ENCODE results near the gene LRRC1. TPM values are rescaled to one million over a fixed set of nuclear protein-coding genes. Genes with fewer than 3 reads are reported as not detected.
A peak's percentile ranks its signal among the peaks of the same experiment; 100 is the strongest.

LRRC1 gene
- total RNA-seq, 4 donors from 2014 or later = 41.7 to 52.4 (median 48.4) TPM

- no peaks in the 10 kb centered on the region for H3K27me3 ChIP-seq
- WGBS, 2 donors = 10 to 13% methylated on average over 1 of the region's 1 CpG
- intact Hi-C loops (cut with DNase I) = no loop called here
- no peaks in the 10 kb centered on the region for H3K9me3 ChIP-seq
- DNase-seq = no peak
- H3K27ac ChIP-seq = no peak overlapping the region
- H3K4me1 ChIP-seq = peaks cover 17 to 23% of the 10 kb centered on the region in 2 donors
- H3K4me3 ChIP-seq (replicated peaks in 1 of 3) = no peak overlapping the region
- peaks cover 0 to 3% of the 10 kb centered on the region in 2 donors for H3K36me3 ChIP-seq
- TF ChIP-seq POLR2A (IDR thresholded peaks at IDR 0.05) = no peak
- TF ChIP-seq, protein P1, sequence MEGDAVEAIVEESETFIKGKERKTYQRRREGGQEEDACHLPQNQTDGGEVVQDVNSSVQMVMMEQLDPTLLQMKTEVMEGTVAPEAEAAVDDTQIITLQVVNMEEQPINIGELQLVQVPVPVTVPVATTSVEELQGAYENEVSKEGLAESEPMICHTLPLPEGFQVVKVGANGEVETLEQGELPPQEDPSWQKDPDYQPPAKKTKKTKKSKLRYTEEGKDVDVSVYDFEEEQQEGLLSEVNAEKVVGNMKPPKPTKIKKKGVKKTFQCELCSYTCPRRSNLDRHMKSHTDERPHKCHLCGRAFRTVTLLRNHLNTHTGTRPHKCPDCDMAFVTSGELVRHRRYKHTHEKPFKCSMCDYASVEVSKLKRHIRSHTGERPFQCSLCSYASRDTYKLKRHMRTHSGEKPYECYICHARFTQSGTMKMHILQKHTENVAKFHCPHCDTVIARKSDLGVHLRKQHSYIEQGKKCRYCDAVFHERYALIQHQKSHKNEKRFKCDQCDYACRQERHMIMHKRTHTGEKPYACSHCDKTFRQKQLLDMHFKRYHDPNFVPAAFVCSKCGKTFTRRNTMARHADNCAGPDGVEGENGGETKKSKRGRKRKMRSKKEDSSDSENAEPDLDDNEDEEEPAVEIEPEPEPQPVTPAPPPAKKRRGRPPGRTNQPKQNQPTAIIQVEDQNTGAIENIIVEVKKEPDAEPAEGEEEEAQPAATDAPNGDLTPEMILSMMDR (IDR thresholded peaks at IDR 0.05) = no peak
Measured at GRCh38 chr6:53917464-53917842, 122.6 kb downstream of the LRRC1 start.

- H3K4me1 ChIP-seq = peaks cover 25 to 37% of the 10 kb centered on the region in 2 donors
- no peak overlapping the region for H3K27ac ChIP-seq
- no peak for DNase-seq
- no peaks in the 10 kb centered on the region for H3K9me3 ChIP-seq
- peaks cover 0 to 3% of the 10 kb centered on the region in 2 donors for H3K36me3 ChIP-seq
- H3K27me3 ChIP-seq = no peaks in the 10 kb centered on the region
- 92 to 93% methylated on average over 3 of the region's 3 CpGs for WGBS, 2 donors
- no peak overlapping the region for H3K4me3 ChIP-seq (replicated peaks in 1 of 3)
- TF ChIP-seq, protein P1 (IDR thresholded peaks at IDR 0.05) = no peak
- TF ChIP-seq POLR2A (IDR thresholded peaks at IDR 0.05) = no peak
- intact Hi-C loops (cut with DNase I) = no loop called here
Measured at GRCh38 chr6:53918854-53919510, 124.2 kb downstream of the LRRC1 start.

DNA sequence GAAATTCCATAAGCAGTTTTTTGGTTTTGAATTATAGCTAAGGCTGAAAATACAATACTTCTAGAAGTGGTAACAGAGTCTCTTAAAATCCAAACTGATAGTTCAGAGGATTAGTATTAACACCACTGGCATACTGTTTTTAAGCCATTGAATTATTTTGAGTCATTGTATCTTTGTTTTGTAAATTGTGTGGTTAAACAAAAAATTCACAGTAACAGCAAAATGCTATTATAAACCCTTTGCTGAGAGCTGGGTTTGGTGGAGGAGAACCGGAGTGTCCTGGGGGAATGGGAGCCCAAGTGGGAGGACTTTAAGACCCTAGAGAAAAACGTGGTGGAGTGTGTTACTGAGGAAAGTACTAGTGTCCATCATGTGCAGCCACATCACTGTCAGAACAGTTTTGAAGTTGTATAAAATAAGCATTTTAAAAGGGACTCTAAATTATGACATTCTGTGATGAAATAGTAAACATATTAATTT, 125.1 kb downstream of the LRRC1 start:
- H3K27me3 ChIP-seq = no peaks in the 10 kb centered on the region
- peaks cover 34 to 46% of the 10 kb centered on the region in 2 donors for H3K4me1 ChIP-seq
- intact Hi-C loops (cut with DNase I) = no loop called here
- DNase-seq = no peak
- TF ChIP-seq POLR2A (IDR thresholded peaks at IDR 0.05) = no peak
- TF ChIP-seq, protein P1 (IDR thresholded peaks at IDR 0.05) = no peak
- no peaks in the 10 kb centered on the region for H3K9me3 ChIP-seq
- no peaks in the 10 kb centered on the region for H3K36me3 ChIP-seq
- no peak overlapping the region for H3K4me3 ChIP-seq (replicated peaks in 1 of 3)
- WGBS, 2 donors = 72 to 84% methylated on average over 2 of the region's 2 CpGs
- peak overlapping the region in 1 of 3 donors; percentile 85 for H3K27ac ChIP-seq

DNA sequence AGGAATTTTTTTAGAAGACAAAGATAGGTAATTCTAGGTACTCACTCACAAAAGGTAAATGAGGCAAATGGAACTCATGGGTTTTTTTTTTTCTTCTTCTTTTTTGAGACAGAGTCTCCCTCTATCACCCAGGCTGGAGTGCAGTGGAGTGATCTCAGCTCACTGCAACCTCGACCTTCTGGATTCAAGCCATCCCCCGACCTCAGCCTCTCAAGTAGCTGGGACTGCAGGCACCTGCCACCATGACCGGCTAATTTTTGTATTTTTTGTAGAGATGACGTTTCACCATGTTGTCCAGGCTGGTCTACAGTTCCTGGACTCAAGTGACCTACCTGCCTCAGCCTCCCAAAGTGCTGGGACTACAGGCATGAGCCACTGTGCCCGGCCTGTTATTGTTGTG, 126.1 kb downstream of the LRRC1 start:
- Histone ChIP-seq H3K36me3 (no peaks in the 10 kb centered on the region), H3K9me3 (no peaks in the 10 kb centered on the region), H3K4me3 (replicated peaks in 1 of 3) (no peak overlapping the region), H3K4me1 (peaks cover 44 to 55% of the 10 kb centered on the region in 2 donors), H3K27ac (peak overlapping the region; percentile 7 to 85 (median 80)), H3K27me3 (no peaks in the 10 kb centered on the region)
- DNase-seq = peak; percentile 64 to 71
- intact Hi-C loops (cut with DNase I) = no loop called here
- TF ChIP-seq POLR2A (IDR thresholded peaks at IDR 0.05) = no peak
- TF ChIP-seq, protein P1 (IDR thresholded peaks at IDR 0.05) = no peak
- 42 to 59% methylated on average over 5 of the region's 5 CpGs for WGBS, 2 donors

- peak overlapping the region; percentile 51 to 85 (median 80) for H3K27ac ChIP-seq
- no peak for DNase-seq
- no peaks in the 10 kb centered on the region for H3K36me3 ChIP-seq
- peaks cover 51 to 63% of the 10 kb centered on the region in 2 donors for H3K4me1 ChIP-seq
- intact Hi-C loops (cut with DNase I) = no loop called here
- TF ChIP-seq POLR2A (IDR thresholded peaks at IDR 0.05) = no peak
- TF ChIP-seq, protein P1 (IDR thresholded peaks at IDR 0.05) = no peak
- no peak overlapping the region for H3K4me3 ChIP-seq (replicated peaks in 1 of 3)
- 91 to 96% methylated on average over 2 of the region's 2 CpGs for WGBS, 2 donors
- no peaks in the 10 kb centered on the region for H3K9me3 ChIP-seq
- H3K27me3 ChIP-seq = no peaks in the 10 kb centered on the region
Measured at GRCh38 chr6:53921639-53922038, 126.8 kb downstream of the LRRC1 start.

Data from thyroid gland (tissue), 4 donors.